ENCODE results near the gene SLC25A42. TPM values are rescaled to one million over a fixed set of nuclear protein-coding genes. Genes with fewer than 3 reads are reported as not detected.

SLC25A42 gene
- total and polyA plus RNA-seq, 2 of the 13 experiments (the other 11 are each of a cell fraction or from before 2014, with no cell fraction given): 12.8 to 18.3 TPM

DNA sequence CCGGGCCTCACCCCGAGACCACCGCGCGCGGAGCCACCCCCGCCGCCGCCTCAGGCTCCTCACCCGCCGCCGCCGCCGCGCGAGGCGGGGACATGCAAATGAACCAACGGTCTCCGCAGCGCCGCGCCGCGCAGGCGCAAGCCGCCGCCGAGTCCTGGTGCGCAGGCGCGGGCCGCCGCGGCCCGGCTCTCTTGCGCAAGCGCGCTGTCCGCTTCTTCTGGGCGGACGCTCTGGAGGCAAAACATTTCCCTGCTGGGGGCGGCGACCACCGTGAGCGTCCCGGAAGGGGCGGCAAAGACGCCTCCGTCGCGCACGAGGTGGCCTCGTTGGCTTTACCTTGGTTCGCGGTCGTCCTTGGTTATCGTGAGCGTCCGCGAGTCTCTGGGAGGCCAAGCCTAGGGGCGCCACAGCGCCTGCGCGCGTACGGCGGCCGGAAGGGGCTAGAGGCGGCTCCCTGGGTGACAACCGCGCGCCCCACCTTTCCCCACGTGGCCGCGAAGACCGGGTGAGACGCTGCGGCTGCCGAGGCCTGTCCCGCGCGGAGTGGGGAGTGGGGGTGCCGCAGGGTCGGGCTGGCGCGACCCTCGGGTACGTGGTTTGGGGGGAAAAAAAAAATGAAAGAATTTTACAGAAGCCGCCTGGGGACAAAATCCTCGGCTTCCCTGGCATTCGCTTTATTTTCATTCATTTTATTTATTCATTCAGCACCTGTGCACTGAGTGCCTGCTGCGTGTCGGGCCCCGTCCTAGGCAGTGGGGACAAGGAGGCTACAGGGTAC is 30.2 kb upstream of the SLC25A42 start, which contains the start of the genes ARMC6 and SUGP2 (continued):
- peak; percentile 70 for TF ChIP-seq ZNF44 (CRISPR knock-in tag; IDR thresholded peaks at IDR 0.05)
- TF ChIP-seq, protein P1, sequence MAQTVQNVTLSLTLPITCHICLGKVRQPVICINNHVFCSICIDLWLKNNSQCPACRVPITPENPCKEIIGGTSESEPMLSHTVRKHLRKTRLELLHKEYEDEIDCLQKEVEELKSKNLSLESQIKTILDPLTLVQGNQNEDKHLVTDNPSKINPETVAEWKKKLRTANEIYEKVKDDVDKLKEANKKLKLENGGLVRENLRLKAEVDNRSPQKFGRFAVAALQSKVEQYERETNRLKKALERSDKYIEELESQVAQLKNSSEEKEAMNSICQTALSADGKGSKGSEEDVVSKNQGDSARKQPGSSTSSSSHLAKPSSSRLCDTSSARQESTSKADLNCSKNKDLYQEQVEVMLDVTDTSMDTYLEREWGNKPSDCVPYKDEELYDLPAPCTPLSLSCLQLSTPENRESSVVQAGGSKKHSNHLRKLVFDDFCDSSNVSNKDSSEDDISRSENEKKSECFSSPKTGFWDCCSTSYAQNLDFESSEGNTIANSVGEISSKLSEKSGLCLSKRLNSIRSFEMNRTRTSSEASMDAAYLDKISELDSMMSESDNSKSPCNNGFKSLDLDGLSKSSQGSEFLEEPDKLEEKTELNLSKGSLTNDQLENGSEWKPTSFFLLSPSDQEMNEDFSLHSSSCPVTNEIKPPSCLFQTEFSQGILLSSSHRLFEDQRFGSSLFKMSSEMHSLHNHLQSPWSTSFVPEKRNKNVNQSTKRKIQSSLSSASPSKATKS (CRISPR knock-in tag; IDR thresholded peaks at IDR 0.05): no peak
- TF ChIP-seq ZNF761 (CRISPR knock-in tag; conservative IDR thresholded peaks at IDR 0.05): peak; percentile 88; the same call in 1 of the 2 replicates
- TF ChIP-seq, protein P2, sequence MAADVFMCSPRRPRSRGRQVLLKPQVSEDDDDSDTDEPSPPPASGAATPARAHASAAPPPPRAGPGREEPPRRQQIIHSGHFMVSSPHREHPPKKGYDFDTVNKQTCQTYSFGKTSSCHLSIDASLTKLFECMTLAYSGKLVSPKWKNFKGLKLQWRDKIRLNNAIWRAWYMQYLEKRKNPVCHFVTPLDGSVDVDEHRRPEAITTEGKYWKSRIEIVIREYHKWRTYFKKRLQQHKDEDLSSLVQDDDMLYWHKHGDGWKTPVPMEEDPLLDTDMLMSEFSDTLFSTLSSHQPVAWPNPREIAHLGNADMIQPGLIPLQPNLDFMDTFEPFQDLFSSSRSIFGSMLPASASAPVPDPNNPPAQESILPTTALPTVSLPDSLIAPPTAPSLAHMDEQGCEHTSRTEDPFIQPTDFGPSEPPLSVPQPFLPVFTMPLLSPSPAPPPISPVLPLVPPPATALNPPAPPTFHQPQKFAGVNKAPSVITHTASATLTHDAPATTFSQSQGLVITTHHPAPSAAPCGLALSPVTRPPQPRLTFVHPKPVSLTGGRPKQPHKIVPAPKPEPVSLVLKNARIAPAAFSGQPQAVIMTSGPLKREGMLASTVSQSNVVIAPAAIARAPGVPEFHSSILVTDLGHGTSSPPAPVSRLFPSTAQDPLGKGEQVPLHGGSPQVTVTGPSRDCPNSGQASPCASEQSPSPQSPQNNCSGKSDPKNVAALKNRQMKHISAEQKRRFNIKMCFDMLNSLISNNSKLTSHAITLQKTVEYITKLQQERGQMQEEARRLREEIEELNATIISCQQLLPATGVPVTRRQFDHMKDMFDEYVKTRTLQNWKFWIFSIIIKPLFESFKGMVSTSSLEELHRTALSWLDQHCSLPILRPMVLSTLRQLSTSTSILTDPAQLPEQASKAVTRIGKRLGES (CRISPR knock-in tag; IDR thresholded peaks at IDR 0.05; ENCODE audit: borderline replicate concordance): peak; percentile 87; the same call in 1 of the 2 replicates
- TF ChIP-seq, protein P3, sequence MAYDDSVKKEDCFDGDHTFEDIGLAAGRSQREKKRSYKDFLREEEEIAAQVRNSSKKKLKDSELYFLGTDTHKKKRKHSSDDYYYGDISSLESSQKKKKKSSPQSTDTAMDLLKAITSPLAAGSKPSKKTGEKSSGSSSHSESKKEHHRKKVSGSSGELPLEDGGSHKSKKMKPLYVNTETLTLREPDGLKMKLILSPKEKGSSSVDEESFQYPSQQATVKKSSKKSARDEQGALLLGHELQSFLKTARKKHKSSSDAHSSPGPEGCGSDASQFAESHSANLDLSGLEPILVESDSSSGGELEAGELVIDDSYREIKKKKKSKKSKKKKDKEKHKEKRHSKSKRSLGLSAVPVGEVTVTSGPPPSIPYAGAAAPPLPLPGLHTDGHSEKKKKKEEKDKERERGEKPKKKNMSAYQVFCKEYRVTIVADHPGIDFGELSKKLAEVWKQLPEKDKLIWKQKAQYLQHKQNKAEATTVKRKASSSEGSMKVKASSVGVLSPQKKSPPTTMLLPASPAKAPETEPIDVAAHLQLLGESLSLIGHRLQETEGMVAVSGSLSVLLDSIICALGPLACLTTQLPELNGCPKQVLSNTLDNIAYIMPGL (CRISPR knock-in tag; IDR thresholded peaks at IDR 0.05; ENCODE audit: borderline replicate concordance in 1 of 2, low read depth in 1 of 2): peak; percentile 61 to 66; a peak in 3 of 4 replicates
- TF ChIP-seq SAFB2 (CRISPR knock-in tag; IDR thresholded peaks at IDR 0.05; ENCODE audit: borderline replicate concordance, low read depth): peak; percentile 87; the same call in 1 of the 2 replicates
- no peak for TF ChIP-seq PHF21A (CRISPR knock-in tag; IDR thresholded peaks at IDR 0.05)
- no peak for TF ChIP-seq ATM (IDR thresholded peaks at IDR 0.05; ENCODE audit: borderline replicate concordance)
- peak; percentile 87; the same call in 1 of the 2 replicates for TF ChIP-seq ZZZ3 (CRISPR knock-in tag; IDR thresholded peaks at IDR 0.05; ENCODE audit: borderline replicate concordance)
- TF ChIP-seq MTF1 (CRISPR knock-in tag; IDR thresholded peaks at IDR 0.05): 0 out of 2 replicates have a peak, but pooled peaks have one; percentile 45
- no peak for TF ChIP-seq HNRNPLL (IDR thresholded peaks at IDR 0.05; ENCODE audit: low read depth, low read length, poor library complexity, severe bottlenecking)
- peak; percentile 95 for TF ChIP-seq DMAP1 (CRISPR knock-in tag; IDR thresholded peaks at IDR 0.05)
- TF ChIP-seq, protein P4, sequence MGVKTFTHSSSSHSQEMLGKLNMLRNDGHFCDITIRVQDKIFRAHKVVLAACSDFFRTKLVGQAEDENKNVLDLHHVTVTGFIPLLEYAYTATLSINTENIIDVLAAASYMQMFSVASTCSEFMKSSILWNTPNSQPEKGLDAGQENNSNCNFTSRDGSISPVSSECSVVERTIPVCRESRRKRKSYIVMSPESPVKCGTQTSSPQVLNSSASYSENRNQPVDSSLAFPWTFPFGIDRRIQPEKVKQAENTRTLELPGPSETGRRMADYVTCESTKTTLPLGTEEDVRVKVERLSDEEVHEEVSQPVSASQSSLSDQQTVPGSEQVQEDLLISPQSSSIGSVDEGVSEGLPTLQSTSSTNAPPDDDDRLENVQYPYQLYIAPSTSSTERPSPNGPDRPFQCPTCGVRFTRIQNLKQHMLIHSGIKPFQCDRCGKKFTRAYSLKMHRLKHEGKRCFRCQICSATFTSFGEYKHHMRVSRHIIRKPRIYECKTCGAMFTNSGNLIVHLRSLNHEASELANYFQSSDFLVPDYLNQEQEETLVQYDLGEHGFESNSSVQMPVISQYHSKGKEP (CRISPR knock-in tag; IDR thresholded peaks at IDR 0.05): peak; percentile 91; the same call in 1 of the 2 replicates
- TF ChIP-seq ZNF367 (CRISPR knock-in tag; IDR thresholded peaks at IDR 0.05; ENCODE audit: borderline replicate concordance): 0 out of 2 replicates have a peak, but pooled peaks have one; percentile 64
- TF ChIP-seq ZNF225 (CRISPR knock-in tag; IDR thresholded peaks at IDR 0.05): peak; percentile 93
- TF ChIP-seq HDAC6 (IDR thresholded peaks at IDR 0.05; ENCODE audit: low read depth, low read length): no peak

Data from HepG2 (cell line).